ENCODE data around the gene NXT1.

NXT1 gene

GRCh38 chr20:23361476-23362391, 11.1 kb downstream of the NXT1 start, which contains the start of gene GZF1:
GZF1 (plus strand) TSS chr20:23362182; CDS start chr20:23364384, 2,202 bp downstream.
- peak; percentile 99 for DNase-seq

DNA sequence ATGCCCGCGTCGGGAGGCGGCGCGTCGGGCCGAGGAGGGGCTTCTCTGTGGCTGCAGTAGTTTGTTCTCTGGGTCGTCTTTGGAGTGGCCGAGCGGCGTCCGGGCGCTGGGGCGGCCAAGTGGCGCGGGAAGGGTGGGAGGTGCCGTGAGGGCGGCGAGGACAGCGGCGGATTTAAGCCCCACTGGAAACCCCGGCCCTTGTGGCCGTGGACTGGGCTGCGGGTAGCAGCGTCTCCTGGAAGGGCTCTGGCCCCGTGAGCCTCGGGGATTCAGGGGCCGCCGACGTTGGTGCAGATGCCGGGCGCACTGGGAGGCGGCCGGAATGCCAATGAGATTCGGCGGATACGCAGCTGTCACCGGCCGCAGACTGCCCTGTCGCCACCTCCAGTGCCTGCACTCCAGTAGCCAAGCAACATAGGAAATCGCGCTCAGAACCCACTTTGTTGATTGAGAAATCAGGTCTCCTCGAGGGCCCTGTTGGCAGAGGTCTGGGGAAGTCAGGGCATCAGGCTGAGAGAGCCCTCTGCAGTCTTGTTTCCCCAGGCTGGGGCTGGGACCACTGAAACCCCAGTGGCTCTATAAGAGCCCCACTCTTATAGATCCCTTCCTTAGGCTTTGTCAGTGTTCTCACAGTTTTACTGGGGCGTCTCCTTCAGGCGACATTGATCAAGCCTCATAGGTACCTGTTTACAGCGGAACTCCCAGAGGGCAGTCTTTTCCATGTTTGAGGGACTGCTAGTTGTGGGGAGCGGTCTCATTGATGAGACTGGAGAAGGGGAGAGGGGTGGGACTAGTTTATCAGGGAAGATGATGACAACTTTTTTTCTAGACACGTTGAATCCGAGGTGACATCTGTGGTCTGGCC, 12.0 kb downstream of the NXT1 start:
- DNase-seq = peak; percentile 42

DNA sequence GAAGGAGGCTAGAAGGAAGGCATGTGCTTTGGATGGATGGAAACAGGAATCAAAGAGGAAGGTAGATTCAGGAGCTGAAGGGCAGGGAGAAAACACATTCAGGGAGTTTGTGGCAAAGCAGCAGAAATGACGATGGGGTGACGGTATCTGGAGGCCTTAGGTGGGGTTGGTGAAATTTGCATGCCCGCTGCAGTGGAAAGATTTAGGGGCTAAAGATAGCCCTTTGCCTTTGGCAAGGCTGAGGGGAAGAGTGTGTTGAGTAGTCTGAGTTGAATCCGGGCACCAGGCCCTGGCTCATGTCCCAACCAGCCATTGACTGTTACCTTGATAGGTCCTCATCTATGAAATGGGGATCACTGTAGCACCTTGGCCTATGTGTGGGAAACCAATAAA, 12.7 kb downstream of the NXT1 start:
- no peak for DNase-seq

DNA sequence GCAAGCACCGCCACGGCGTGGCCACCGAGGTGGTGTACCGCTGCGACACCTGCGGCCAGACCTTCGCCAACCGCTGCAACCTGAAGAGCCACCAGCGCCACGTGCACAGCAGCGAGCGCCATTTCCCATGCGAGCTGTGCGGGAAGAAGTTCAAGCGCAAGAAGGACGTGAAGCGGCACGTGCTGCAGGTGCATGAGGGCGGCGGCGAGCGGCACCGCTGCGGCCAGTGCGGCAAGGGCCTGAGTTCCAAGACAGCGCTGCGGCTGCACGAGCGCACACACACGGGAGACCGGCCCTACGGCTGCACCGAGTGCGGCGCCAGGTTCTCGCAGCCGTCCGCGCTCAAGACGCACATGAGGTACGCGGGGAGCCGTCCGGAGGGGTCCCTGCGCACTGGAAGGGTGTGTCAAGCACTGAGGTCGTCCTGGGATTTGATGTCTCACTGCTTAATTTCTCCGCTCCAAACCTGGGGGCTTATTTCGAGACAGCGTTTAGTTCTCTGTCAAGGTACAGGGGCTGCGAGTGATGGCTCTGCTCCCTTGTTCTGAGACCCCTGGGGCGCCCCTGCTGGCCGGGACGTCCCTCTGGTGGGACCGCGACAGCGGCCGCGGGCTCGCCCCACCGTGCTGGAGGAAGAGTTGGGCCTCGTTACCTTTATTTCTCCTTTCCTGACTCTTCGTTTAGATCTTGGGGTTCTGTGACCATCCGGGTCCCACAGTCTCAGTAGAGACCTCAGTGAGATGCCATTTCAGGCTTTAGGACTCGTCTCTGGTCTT, 15.0 kb downstream of the NXT1 start:
- no peak for DNase-seq

DNA sequence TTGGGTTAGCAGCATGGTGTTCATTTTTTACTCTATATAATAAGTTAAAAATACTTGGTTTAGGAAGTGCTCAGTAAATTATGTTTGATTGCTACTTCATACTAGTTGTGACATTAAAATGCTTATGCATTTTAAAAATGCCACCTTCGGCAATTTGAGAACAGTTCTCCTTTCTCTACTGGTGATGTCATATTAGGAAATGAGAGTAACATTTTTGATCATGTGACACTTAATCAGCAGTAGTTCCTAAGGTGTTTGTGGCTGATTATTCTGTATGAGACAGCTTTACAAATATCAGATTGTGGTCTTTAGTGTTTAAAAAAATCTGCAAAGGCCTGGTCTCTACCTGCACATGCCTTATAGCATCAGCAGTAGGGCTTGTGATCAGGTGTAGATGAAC, 15.8 kb downstream of the NXT1 start:
- DNase-seq = peak; percentile 81

GRCh38 chr20:23367770-23368169, 17.2 kb downstream of the NXT1 start:
- DNase-seq = peak; percentile 14

GRCh38 chr20:23368316-23369071, 17.9 kb downstream of the NXT1 start:
- DNase-seq = no peak

- DNase-seq = no peak
Measured at GRCh38 chr20:23369072-23369823, 18.7 kb downstream of the NXT1 start.

- DNase-seq = no peak
Measured at GRCh38 chr20:23370274-23370673, 19.7 kb downstream of the NXT1 start.

DNA sequence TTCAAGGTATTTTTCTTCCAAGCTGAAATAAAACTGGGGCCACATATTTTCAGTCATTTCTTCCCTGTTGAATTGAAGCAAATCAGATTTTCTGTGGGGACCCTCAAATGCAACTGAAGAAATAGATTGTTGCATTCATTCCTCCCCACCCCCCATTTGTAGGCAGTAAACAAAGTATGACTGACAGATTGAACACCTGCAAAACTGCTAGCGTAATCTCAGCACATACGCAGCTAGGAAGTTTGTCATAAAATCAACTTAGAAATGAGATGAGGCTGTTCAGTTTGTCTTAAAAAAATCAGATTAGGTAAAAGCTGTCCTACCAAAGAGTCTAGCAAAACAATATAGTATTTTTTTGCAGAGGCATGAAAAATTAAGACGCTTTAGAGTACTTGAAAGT, 20.3 kb downstream of the NXT1 start:
- no peak for DNase-seq

- DNase-seq = peak; percentile 68
Measured at GRCh38 chr20:23371496-23371895, 20.9 kb downstream of the NXT1 start.

DNA sequence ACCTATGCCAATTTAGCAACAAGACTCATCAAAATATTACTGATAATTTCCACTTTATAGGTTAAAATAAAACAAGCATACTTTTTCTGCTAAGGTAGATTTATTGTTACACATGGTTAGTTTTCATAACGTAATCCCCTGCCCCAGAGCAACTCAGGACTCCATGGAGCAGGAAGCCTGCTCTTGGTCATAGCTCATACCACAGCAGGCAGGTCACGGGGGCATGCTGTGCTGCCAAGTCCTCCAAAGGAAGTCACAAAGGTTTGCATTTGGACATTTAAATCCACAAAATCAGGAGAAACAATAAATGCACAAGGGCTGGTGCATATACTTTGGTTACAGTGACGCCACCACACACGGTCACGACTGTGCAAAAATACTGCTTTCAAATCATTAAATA, 23.9 kb downstream of the NXT1 start:
- no peak for DNase-seq

GRCh38 chr20:23375827-23376226, 25.2 kb downstream of the NXT1 start:
- DNase-seq = no peak

DNA sequence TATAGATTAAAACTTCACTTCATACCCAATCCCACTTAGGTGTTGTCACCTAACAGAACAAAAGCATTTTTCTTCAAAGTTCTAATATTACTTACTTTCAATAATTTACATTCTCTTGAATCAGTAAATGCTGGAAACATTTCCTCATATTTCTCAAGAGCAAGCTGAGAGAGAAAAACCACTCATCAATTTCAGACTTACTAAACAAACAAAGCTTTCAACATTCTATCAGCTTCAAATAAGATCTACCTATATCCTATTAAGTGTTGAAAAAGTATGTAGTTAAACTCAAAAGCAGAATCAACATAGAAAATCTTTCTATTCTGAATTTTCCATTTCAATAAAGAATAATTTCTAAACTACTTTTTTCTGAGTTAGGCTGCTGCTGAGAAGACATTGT, 29.2 kb downstream of the NXT1 start:
- no peak for DNase-seq

- no peak for DNase-seq
Measured at GRCh38 chr20:23381876-23382275, 31.3 kb downstream of the NXT1 start.

GRCh38 chr20:23386304-23387117, 35.9 kb downstream of the NXT1 start:
- DNase-seq = no peak

DNA sequence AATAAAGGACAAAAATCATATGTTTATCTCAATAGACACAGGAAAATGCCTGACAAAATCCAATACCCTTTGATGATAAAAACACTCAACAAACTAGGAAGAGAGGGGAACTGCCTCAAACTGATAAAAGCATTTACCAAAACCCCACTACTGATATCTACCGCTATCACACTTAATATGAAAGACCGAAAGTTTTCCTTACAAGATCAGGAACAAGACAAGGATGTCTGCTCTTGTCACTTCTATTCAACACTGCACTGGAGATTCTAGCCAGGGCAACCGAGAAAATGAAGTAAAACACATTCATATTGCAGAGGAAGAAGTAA, 36.5 kb downstream of the NXT1 start:
- no peak for DNase-seq

- DNase-seq = no peak
Measured at GRCh38 chr20:23390091-23390774, 39.6 kb downstream of the NXT1 start.

- no peak for DNase-seq
Measured at GRCh38 chr20:23391707-23392310, 41.2 kb downstream of the NXT1 start.

Measured in suppressor macrophage treated with lipopolysaccharide for 4 hours (primary cell).